SK-N-SH (cell line): ENCODE results near the gene GNAT1. TPM values are rescaled to one million over a fixed set of nuclear protein-coding genes. Genes with fewer than 3 reads are reported as not detected.

Source experiments
- CTCF ChIA-PET: fragments of 300-600, 350-600 bp; formaldehyde crosslinking; extraction: SDS; loops from one replicate; lab custom pipeline; 2021; lab: Yijun Ruan, JAX
- POLR2A ChIA-PET: fragments of 350-600 bp; sonication (Branson Sonifier 250); formaldehyde crosslinking; extraction: SDS; loops from one replicate; lab custom pipeline; 2020; ENCODE audit warnings: antibody characterized with exemption, inconsistent platforms; lab: Yijun Ruan, JAX
- DNase-seq: peaks from one replicate; pipeline ENCODE4 v3.0.0; 2012
- H2AFZ ChIP-seq: fragments of 200-600 bp; sonication (generic); 2 replicates; pipeline ENCODE4 v1.8.1; 2016; ENCODE audit warnings: antibody characterized with exemption, mild to moderate bottlenecking, low read depth
- H3F3A ChIP-seq: fragments of 200-600 bp; sonication (generic); replicated peaks from 2 replicates; pipeline ENCODE3; 2016; ENCODE audit warnings: antibody characterized with exemption, mild to moderate bottlenecking; ENCODE audit not compliant: insufficient read depth
- H3K27ac ChIP-seq, 2 experiments: fragments of 200-500 bp in 1 of 2; fragments of 200-600 bp in 1 of 2; sonication (Bioruptor generic) in 1 of 2; sonication (generic), shearing (Covaris generic) in 1 of 2; 2 replicates each; pipeline versions ENCODE4 v1.5.1 to v1.6.1; 2014 to 2016; ENCODE audit warnings: low read depth in 2 of 2, inconsistent platforms in 1 of 2, low read length in 1 of 2, mild to moderate bottlenecking in 1 of 2, mixed read lengths in 1 of 2
- H3K27me3 ChIP-seq: fragments of 200-600 bp; sonication (generic), shearing (Covaris generic); 2 replicates; pipeline ENCODE4 v1.6.1; 2016; ENCODE audit warnings: mixed run types; ENCODE audit not compliant: insufficient read depth
- H3K36me3 ChIP-seq, 2 experiments: fragments of 200-500 bp in 1 of 2; fragments of 200-600 bp in 1 of 2; sonication (Bioruptor generic) in 1 of 2; sonication (generic) in 1 of 2; replicated peaks in 1 of 2; 2 replicates each; pipeline versions ENCODE3 to v1.5.1; 2014 to 2016; ENCODE audit warnings: low read length in 1 of 2, mild to moderate bottlenecking in 1 of 2; ENCODE audit not compliant: insufficient read depth in 2 of 2, control insufficient read depth in 1 of 2
- H3K4me1 ChIP-seq, 2 experiments: fragments of 200-500 bp in 1 of 2; fragments of 200-600 bp in 1 of 2; sonication (Bioruptor generic) in 1 of 2; sonication (generic), shearing (Covaris generic) in 1 of 2; 2 replicates each; pipeline versions ENCODE4 v1.5.1 to v1.6.1; 2014 to 2016; ENCODE audit warnings: low read depth in 1 of 2, low read length in 1 of 2, mixed run types in 1 of 2; ENCODE audit not compliant: insufficient read depth in 2 of 2, control insufficient read depth in 1 of 2
- H3K4me2 ChIP-seq: fragments of 200-600 bp; sonication (generic), shearing (Covaris generic); 2 replicates; pipeline ENCODE4 v1.6.1; 2017; ENCODE audit warnings: mixed run types
- H3K4me3 ChIP-seq, 2 experiments: fragments of 200-500 bp in 1 of 2; fragments of 200-600 bp in 1 of 2; sonication (Bioruptor generic) in 1 of 2; sonication (generic), shearing (Covaris generic) in 1 of 2; 2 replicates each; pipeline versions ENCODE4 v1.5.1 to v1.8.1; 2014 to 2016; ENCODE audit warnings: low read depth in 2 of 2, inconsistent platforms in 1 of 2, low read length in 1 of 2, mild to moderate bottlenecking in 1 of 2, mixed read lengths in 1 of 2, moderate library complexity in 1 of 2
- H3K79me2 ChIP-seq: fragments of 200-600 bp; sonication (generic); 2 replicates; pipeline ENCODE4 v1.8.1; 2017; ENCODE audit warnings: mild to moderate bottlenecking; ENCODE audit not compliant: insufficient read depth
- H3K9ac ChIP-seq: fragments of 200-600 bp; sonication (generic); 2 replicates; pipeline ENCODE4 v1.6.1; 2017; ENCODE audit warnings: mixed run types
- H3K9me2 ChIP-seq: fragments of 200-600 bp; sonication (generic); 2 replicates; pipeline ENCODE4 v1.6.1; 2017; ENCODE audit warnings: mixed run types
- H3K9me3 ChIP-seq: fragments of 200-600 bp; sonication (generic); 2 replicates; pipeline ENCODE4 v1.6.1; 2017; ENCODE audit warnings: mixed run types, mild to moderate bottlenecking, moderate library complexity
- H4K20me1 ChIP-seq: fragments of 200-600 bp; sonication (generic); 2 replicates; pipeline ENCODE4 v1.6.1; 2017; ENCODE audit warnings: mild to moderate bottlenecking, mixed run types; ENCODE audit not compliant: insufficient read depth
- CHD2 ChIP-seq: fragments of 150-350 bp; IDR thresholded peaks from 2 replicates; pipeline ENCODE4 v1.6.1; 2018; ENCODE audit warnings: low read length; ENCODE audit not compliant: partially characterized antibody
- CTCF ChIP-seq: fragments of 200-600 bp; sonication (generic); IDR thresholded peaks from 2 replicates; pipeline ENCODE4 v1.6.1; 2017; ENCODE audit warnings: antibody characterized with exemption, mild to moderate bottlenecking, moderate library complexity
- ELF1 ChIP-seq: IDR thresholded peaks from 2 replicates; pipeline ENCODE4 v1.4.0; 2012
- FOSL2 ChIP-seq: IDR thresholded peaks from 2 replicates; pipeline ENCODE4 v1.4.0; 2012; ENCODE audit warnings: low read depth, mild to moderate bottlenecking, moderate library complexity, borderline replicate concordance
- FOXJ3 ChIP-seq: sonication (generic); formaldehyde crosslinking; IDR thresholded peaks from 2 replicates; pipeline ENCODE4 v1.5.1; 2020; ENCODE audit warnings: mild to moderate bottlenecking, missing genetic modification reagents
- GABPA ChIP-seq: IDR thresholded peaks from 2 replicates; pipeline ENCODE4 v1.4.0; 2012; ENCODE audit warnings: low read depth, mild to moderate bottlenecking
- GATA2 ChIP-seq: sonication (generic); formaldehyde crosslinking; IDR thresholded peaks from 2 replicates; pipeline ENCODE4 v1.5.0; 2020; ENCODE audit warnings: mild to moderate bottlenecking, missing genetic modification reagents
- MAX ChIP-seq: IDR thresholded peaks from 2 replicates; pipeline ENCODE4 v1.4.0; 2012; ENCODE audit warnings: low read depth
- MXI1 ChIP-seq: IDR thresholded peaks from 2 replicates; pipeline ENCODE4 v1.6.1; 2012; ENCODE audit warnings: mild to moderate bottlenecking, low read depth, low read length, improper control_type of control experiment
- NFIC ChIP-seq: IDR thresholded peaks from 2 replicates; pipeline ENCODE4 v1.4.0; 2012; ENCODE audit warnings: borderline replicate concordance
- NRF1 ChIP-seq: IDR thresholded peaks from 2 replicates; pipeline ENCODE4 v1.6.1; 2012; ENCODE audit warnings: low read depth, mild to moderate bottlenecking, low read length
- RAD21 ChIP-seq: IDR thresholded peaks from 2 replicates; pipeline ENCODE4 v1.6.1; 2012; ENCODE audit warnings: mild to moderate bottlenecking, low read length
- RCOR1 ChIP-seq: fragments of 150-350 bp; IDR thresholded peaks from 2 replicates; pipeline ENCODE4 v1.6.1; 2017; ENCODE audit warnings: antibody characterized with exemption, low read length
- RFX5 ChIP-seq: IDR thresholded peaks from 2 replicates; pipeline ENCODE4 v1.6.1; 2012; ENCODE audit warnings: mild to moderate bottlenecking, improper control_type of control experiment, low read length
- TCF12 ChIP-seq: IDR thresholded peaks from 2 replicates; pipeline ENCODE4 v1.4.0; 2012
- TEAD4 ChIP-seq: IDR thresholded peaks from 2 replicates; pipeline ENCODE4 v1.4.0; 2012; ENCODE audit warnings: mild to moderate bottlenecking, borderline replicate concordance; ENCODE audit not compliant: insufficient read depth
- YY1 ChIP-seq: IDR thresholded peaks from 2 replicates; pipeline ENCODE4 v1.4.0; 2012; ENCODE audit warnings: low read depth, mild to moderate bottlenecking
- WGBS: methylation state at CpG from one replicate; pipeline ENCODE4 v1.1.6; 2017; ENCODE audit warnings: low lambda C conversion rate; 5-methylcytosine and 5-hydroxymethylcytosine counted together
- polyA plus RNA-seq, 3 experiments: library from polyadenylated mRNA; depleted of rRNA; stranded (reverse); fragments of >200 nt; gene quantifications; 2 replicates each; pipeline ENCODE4 v1.2.3, GENCODE V29; 2012
- TF ChIP-seq, protein P1 (sequence below): IDR thresholded peaks from 2 replicates; pipeline ENCODE4; 2012
- TF ChIP-seq, protein P2 (sequence below): IDR thresholded peaks from 2 replicates; pipeline ENCODE4 v1.4.0; 2012; ENCODE audit warnings: low read depth, borderline replicate concordance

Gene GNAT1
- polyA plus RNA-seq, 1 of the 3 experiments (the other 2 are of a cell fraction): not detected

GRCh38 chr3:50147447-50147846, 44.0 kb upstream of the GNAT1 start (continued):
- TF ChIP-seq RCOR1: no peak
- TF ChIP-seq CHD2: no peak
- TF ChIP-seq MAX: no peak
- TF ChIP-seq GABPA: no peak
- TF ChIP-seq NFIC: no peak
- TF ChIP-seq RAD21: no peak; the same call in 1 of the 2 replicates
- TF ChIP-seq CTCF: no peak

GRCh38 chr3:50147861-50148260, 43.5 kb upstream of the GNAT1 start:
- H4K20me1 ChIP-seq: no peaks in the 10 kb centered on the region
- no peaks in the 10 kb centered on the region for H3K9me3 ChIP-seq
- H3F3A ChIP-seq: peaks cover 4% of the 10 kb centered on the region
- no peak overlapping the region for H3K4me2 ChIP-seq
- TF ChIP-seq ELF1: no peak
- no peak for TF ChIP-seq RFX5
- no peak for TF ChIP-seq FOSL2
- no peak for TF ChIP-seq YY1
- peak; percentile 93 for TF ChIP-seq MAX
- no peak for TF ChIP-seq MXI1
- no peak for TF ChIP-seq TEAD4
- TF ChIP-seq TCF12: peak; percentile 90
- TF ChIP-seq, protein P1, sequence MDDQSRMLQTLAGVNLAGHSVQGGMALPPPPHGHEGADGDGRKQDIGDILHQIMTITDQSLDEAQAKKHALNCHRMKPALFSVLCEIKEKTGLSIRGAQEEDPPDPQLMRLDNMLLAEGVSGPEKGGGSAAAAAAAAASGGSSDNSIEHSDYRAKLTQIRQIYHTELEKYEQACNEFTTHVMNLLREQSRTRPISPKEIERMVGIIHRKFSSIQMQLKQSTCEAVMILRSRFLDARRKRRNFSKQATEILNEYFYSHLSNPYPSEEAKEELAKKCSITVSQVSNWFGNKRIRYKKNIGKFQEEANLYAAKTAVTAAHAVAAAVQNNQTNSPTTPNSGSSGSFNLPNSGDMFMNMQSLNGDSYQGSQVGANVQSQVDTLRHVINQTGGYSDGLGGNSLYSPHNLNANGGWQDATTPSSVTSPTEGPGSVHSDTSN: no peak
- TF ChIP-seq NFIC: peak; percentile 15; the same call in 1 of the 2 replicates
- TF ChIP-seq NRF1: no peak
- TF ChIP-seq, protein P2, sequence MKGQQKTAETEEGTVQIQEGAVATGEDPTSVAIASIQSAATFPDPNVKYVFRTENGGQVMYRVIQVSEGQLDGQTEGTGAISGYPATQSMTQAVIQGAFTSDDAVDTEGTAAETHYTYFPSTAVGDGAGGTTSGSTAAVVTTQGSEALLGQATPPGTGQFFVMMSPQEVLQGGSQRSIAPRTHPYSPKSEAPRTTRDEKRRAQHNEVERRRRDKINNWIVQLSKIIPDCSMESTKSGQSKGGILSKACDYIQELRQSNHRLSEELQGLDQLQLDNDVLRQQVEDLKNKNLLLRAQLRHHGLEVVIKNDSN: no peak
- peak; percentile 72 for TF ChIP-seq RCOR1
- TF ChIP-seq CHD2: peak; percentile 78
- TF ChIP-seq GABPA: no peak
- 0 out of 2 replicates have a peak, but pooled peaks have one; percentile 38 for TF ChIP-seq FOXJ3 (CRISPR knock-in tag)
- TF ChIP-seq GATA2 (CRISPR knock-in tag): 0 out of 2 replicates have a peak, but pooled peaks have one; percentile 11
- CTCF ChIA-PET: interaction anchor here (0.7 to 1.8 kb wide), 10 partner anchors 9 to 99 kb away, joined by 3 to 14 read pairs (median 7); partner anchors contain the start of gene GNAT1
- no peak overlapping the region for H3K4me3 ChIP-seq
- H3K9ac ChIP-seq: no peak overlapping the region
- H2AFZ ChIP-seq: no peak overlapping the region
- WGBS: 40% methylated on average over 2 of the region's 6 CpGs
- H3K27me3 ChIP-seq: no peaks in the 10 kb centered on the region
- peaks cover 0 to 53% of the 10 kb centered on the region in 2 experiments; a peak in 2 of 4 replicates for H3K4me1 ChIP-seq
- no peaks in the 10 kb centered on the region for H3K9me2 ChIP-seq
- H3K79me2 ChIP-seq: no peaks in the 10 kb centered on the region
- H3K27ac ChIP-seq: peak overlapping the region in 1 of 2 experiments; percentile 91; a peak in 2 of 4 replicates
- H3K36me3 ChIP-seq: no peaks in the 10 kb centered on the region
- peak; percentile 90 for DNase-seq
- POLR2A ChIA-PET: interaction anchor here (0.8 to 1.4 kb wide), 4 partner anchors 12 to 190 kb away, joined by 3 to 8 read pairs (median 4); no protein-coding TSS in a partner anchor
